Measurements from ENCODE around the gene FRMD1. TPM values are rescaled to one million over a fixed set of nuclear protein-coding genes. Genes with fewer than 3 reads are reported as not detected.

The FRMD1 gene
- total and polyA plus RNA-seq, 2 of the 8 experiments (the other 6 are each of a cell fraction or from before 2014, with no cell fraction given): 0.36 TPM; not detected in 1

GRCh38 chr6:168040856-168041496, 38.0 kb downstream of the FRMD1 start:
- POLR2A ChIA-PET (ENCODE audit: partially characterized antibody): no interaction called here
- H3K79me1 ChIP-seq (ENCODE audit: low read depth, low read length): no peaks in the 10 kb centered on the region
- H3K18ac ChIP-seq (ENCODE audit: extremely low read depth, low read length): no peak overlapping the region

More at GRCh38 chr6:168040856-168041496, 38.0 kb downstream of the FRMD1 start:
- H3K4me1 ChIP-seq (replicated peaks in 1 of 4; ENCODE audit: control insufficient read depth in 3 of 4, insufficient read depth in 4 of 4, low read length in 3 of 4): peaks cover 0 to 2% (median 0%) of the 10 kb centered on the region in 4 experiments; a peak in 1 of 7 replicates
- peaks cover 0 to 2% (median 0%) of the 10 kb centered on the region in 4 experiments; a peak in 2 of 8 replicates for H3K36me3 ChIP-seq (ENCODE audit: control insufficient read depth in 2 of 4, insufficient read depth in 4 of 4, low read length in 3 of 4)
- H3K4ac ChIP-seq (replicated peaks; ENCODE audit: insufficient read length, low read depth, low read length): no peak overlapping the region
- no peaks in the 10 kb centered on the region for H3K79me2 ChIP-seq (ENCODE audit: control insufficient read depth in 1 of 2, insufficient read depth in 2 of 2, low read length in 2 of 2)
- H2BK20ac ChIP-seq (ENCODE audit: low read length): no peak overlapping the region
- H2BK12ac ChIP-seq (ENCODE audit: low read depth, low read length): no peak overlapping the region
- H3K14ac ChIP-seq (ENCODE audit: insufficient read length): no peak overlapping the region
- no peak overlapping the region for H2BK15ac ChIP-seq (ENCODE audit: low read length)
- CTCF ChIA-PET (ENCODE audit: partially characterized antibody): interaction anchor here (2.1 kb wide), 1 partner anchor 19 kb away, joined by 8 read pairs; no protein-coding TSS in a partner anchor
- no peak overlapping the region for H2BK5ac ChIP-seq (ENCODE audit: low read depth, low read length)
- FAIRE-seq: no peak
- no peak overlapping the region for H2AFZ ChIP-seq (ENCODE audit: low read length)
- no peak overlapping the region for H2BK120ac ChIP-seq (replicated peaks; ENCODE audit: low read depth, low read length)
- no peak overlapping the region for H3K9ac ChIP-seq (replicated peaks in 1 of 4; ENCODE audit: extremely low read depth in 1 of 4, low read depth in 3 of 4, low read length in 3 of 4)
- no peaks in the 10 kb centered on the region for H4K20me1 ChIP-seq (replicated peaks in 1 of 2; ENCODE audit: control insufficient read depth in 1 of 2, insufficient read depth in 2 of 2, low read length in 2 of 2)
- H4K91ac ChIP-seq (replicated peaks; ENCODE audit: insufficient read length, low read length): no peak overlapping the region
- H3K4me2 ChIP-seq (ENCODE audit: insufficient read depth in 1 of 2, low read depth in 2 of 2, low read length in 2 of 2): no peak overlapping the region
- no peak for DNase-seq (ENCODE audit: low read depth in 1 of 2, low spot score in 2 of 2)
- 93% methylated on average over 15 of the region's 15 CpGs; no CpG with 5 or more reads in 1 of the 2 experiments for WGBS, 2 experiments (ENCODE audit: extremely low coverage in 1 of 2, insufficient coverage in 1 of 2, insufficient read length in 1 of 2, insufficient replicate concordance in 2 of 2, low coverage in 1 of 2, low lambda C conversion rate in 2 of 2, missing lambda C conversion rate in 1 of 2)
- no peak overlapping the region for H4K5ac ChIP-seq (ENCODE audit: insufficient read length, low read depth, low read length)
- no peaks in the 10 kb centered on the region for H3K23me2 ChIP-seq (ENCODE audit: low read depth, low read length)
- peaks cover 30 to 42% of the 10 kb centered on the region in 2 experiments for H3K9me3 ChIP-seq (ENCODE audit: insufficient read depth in 2 of 2, low read depth in 1 of 2, low read length in 1 of 2)
- H4K8ac ChIP-seq (ENCODE audit: extremely low read depth, insufficient read depth, low read length): no peak overlapping the region
- no peak for TF ChIP-seq SP1 (IDR thresholded peaks at IDR 0.05; ENCODE audit: low read depth, low read length)
- TF ChIP-seq EGR1 (IDR thresholded peaks at IDR 0.05; ENCODE audit: borderline replicate concordance, low read depth, low read length): no peak
- no peak for TF ChIP-seq GTF2F1 (IDR thresholded peaks at IDR 0.05; ENCODE audit: borderline replicate concordance, low read depth, low read length)
- TF ChIP-seq, protein P1, sequence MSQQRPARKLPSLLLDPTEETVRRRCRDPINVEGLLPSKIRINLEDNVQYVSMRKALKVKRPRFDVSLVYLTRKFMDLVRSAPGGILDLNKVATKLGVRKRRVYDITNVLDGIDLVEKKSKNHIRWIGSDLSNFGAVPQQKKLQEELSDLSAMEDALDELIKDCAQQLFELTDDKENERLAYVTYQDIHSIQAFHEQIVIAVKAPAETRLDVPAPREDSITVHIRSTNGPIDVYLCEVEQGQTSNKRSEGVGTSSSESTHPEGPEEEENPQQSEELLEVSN (IDR thresholded peaks at IDR 0.05): no peak
- no peak for TF ChIP-seq HDAC6 (IDR thresholded peaks at IDR 0.05; ENCODE audit: low read depth, low read length)
- TF ChIP-seq BACH1 (IDR thresholded peaks at IDR 0.05; ENCODE audit: low read length): no peak
- no peak for TF ChIP-seq KDM1A (IDR thresholded peaks at IDR 0.05; ENCODE audit: borderline replicate concordance, low read length)
- TF ChIP-seq HDAC2 (IDR thresholded peaks at IDR 0.05; ENCODE audit: borderline replicate concordance in 1 of 2, low read depth in 2 of 2, low read length in 2 of 2): no peak
- TF ChIP-seq RNF2 (IDR thresholded peaks at IDR 0.05; ENCODE audit: borderline replicate concordance, low read depth, low read length, missing control alignments, poor library complexity, severe bottlenecking): no peak
- no peaks in the 10 kb centered on the region for H3K27me3 ChIP-seq (replicated peaks in 1 of 4; ENCODE audit: control insufficient read depth in 3 of 4, extremely low read depth in 1 of 4, insufficient read depth in 3 of 4, low read length in 3 of 4)
- no peak overlapping the region for H3K27ac ChIP-seq (ENCODE audit: low read depth, low read length)
- H3K23ac ChIP-seq (ENCODE audit: insufficient read length): no peak overlapping the region
- H3K56ac ChIP-seq (replicated peaks; ENCODE audit: insufficient read length, low read depth, low read length): no peak overlapping the region
- no peak overlapping the region for H3K4me3 ChIP-seq (ENCODE audit: extremely low read depth in 1 of 4, insufficient read depth in 2 of 4, low read depth in 3 of 4, low read length in 4 of 4)
- H2AK5ac ChIP-seq (ENCODE audit: low read depth, low read length): no peak overlapping the region
